Uterus (tissue), 2 donors: ENCODE results near the gene KIF3C.
"Not testable (repeated sequence)": the region's sequence is repeated elsewhere in the genome, so short reads cannot be mapped to it uniquely, and the experiment has no call there.

Experiments used
- POLR2A ChIP-seq, 2 donors: fragments of 450-650 bp; IDR thresholded peaks; one replicate each; pipeline ENCODE4 v1.6.1; 2016; ENCODE audit warnings: antibody characterized with exemption in 2 of 2, mild to moderate bottlenecking in 1 of 2, moderate library complexity in 1 of 2
- TF ChIP-seq, protein P1 (sequence below), 4 experiments: fragments of 200-600 bp in 2 of 4; fragments of 450-650 bp in 2 of 4; sonication (generic) in 2 of 4; IDR thresholded peaks; one replicate each; pipeline ENCODE4 v1.5.1; 2016 to 2019; ENCODE audit warnings: antibody characterized with exemption in 4 of 4, mild to moderate bottlenecking in 2 of 4, moderate library complexity in 1 of 4

DNA sequence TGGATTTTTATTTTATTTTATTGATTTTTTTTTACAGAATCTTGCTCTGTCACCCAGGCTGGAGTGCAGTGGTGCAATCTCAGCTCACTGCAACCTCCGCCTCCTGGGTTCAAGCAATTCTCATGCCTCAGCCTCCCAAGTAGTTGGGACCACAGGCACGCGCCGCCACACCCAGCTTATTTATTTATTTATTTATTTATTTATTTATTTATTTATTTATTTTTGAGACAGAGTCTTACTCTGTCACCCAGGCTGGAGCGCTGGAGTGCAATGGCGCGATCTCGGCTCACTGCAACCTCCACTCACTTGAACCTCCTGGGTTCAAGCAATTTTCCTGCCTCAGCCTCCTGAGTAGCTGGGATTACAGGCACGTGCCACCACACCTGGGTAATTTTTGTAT is 86.0 kb downstream of the KIF3C start:
- TF ChIP-seq, protein P1, sequence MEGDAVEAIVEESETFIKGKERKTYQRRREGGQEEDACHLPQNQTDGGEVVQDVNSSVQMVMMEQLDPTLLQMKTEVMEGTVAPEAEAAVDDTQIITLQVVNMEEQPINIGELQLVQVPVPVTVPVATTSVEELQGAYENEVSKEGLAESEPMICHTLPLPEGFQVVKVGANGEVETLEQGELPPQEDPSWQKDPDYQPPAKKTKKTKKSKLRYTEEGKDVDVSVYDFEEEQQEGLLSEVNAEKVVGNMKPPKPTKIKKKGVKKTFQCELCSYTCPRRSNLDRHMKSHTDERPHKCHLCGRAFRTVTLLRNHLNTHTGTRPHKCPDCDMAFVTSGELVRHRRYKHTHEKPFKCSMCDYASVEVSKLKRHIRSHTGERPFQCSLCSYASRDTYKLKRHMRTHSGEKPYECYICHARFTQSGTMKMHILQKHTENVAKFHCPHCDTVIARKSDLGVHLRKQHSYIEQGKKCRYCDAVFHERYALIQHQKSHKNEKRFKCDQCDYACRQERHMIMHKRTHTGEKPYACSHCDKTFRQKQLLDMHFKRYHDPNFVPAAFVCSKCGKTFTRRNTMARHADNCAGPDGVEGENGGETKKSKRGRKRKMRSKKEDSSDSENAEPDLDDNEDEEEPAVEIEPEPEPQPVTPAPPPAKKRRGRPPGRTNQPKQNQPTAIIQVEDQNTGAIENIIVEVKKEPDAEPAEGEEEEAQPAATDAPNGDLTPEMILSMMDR (IDR thresholded peaks at IDR 0.05): not testable (repeated sequence)
- not testable (repeated sequence) for TF ChIP-seq POLR2A (IDR thresholded peaks at IDR 0.05)
